Mucosa of rectum (tissue), 2 donors: ENCODE data around the gene POLN.

ENCODE experiments used
- H3K27ac ChIP-seq, 2 donors: one replicate each; pipeline ENCODE4 v1.7.0; 2013; ENCODE audit warnings: inconsistent platforms in 2 of 2, low read depth in 2 of 2, low read length in 2 of 2
- H3K27me3 ChIP-seq, 2 donors: one replicate each; pipeline ENCODE4 v1.7.0; 2013; ENCODE audit warnings: low read length in 2 of 2; ENCODE audit not compliant: control insufficient read depth in 2 of 2, insufficient read depth in 2 of 2
- H3K36me3 ChIP-seq, 2 donors: one replicate each; pipeline ENCODE4 v1.7.0; 2013; ENCODE audit warnings: low read length in 2 of 2; ENCODE audit not compliant: control insufficient read depth in 2 of 2, insufficient read depth in 2 of 2
- H3K4me1 ChIP-seq, 2 donors: one replicate each; pipeline ENCODE4 v1.7.0; 2013; ENCODE audit warnings: low read length in 2 of 2, mild to moderate bottlenecking in 1 of 2; ENCODE audit not compliant: control insufficient read depth in 2 of 2, insufficient read depth in 2 of 2
- H3K4me3 ChIP-seq, 2 donors: one replicate each; pipeline ENCODE4 v1.7.0; 2013; ENCODE audit warnings: low read length in 2 of 2
- H3K9ac ChIP-seq, 2 donors: one replicate each; pipeline ENCODE4 v1.7.0; 2013; ENCODE audit warnings: low read length in 2 of 2, low read depth in 1 of 2, mild to moderate bottlenecking in 1 of 2
- H3K9me3 ChIP-seq, 2 donors: one replicate each; pipeline ENCODE4 v1.7.0; 2013; ENCODE audit warnings: low read length in 2 of 2; ENCODE audit not compliant: control insufficient read depth in 2 of 2
- donor health status: healthy.
- donor health status: Normal muscosa, but diverticular disease.

Gene POLN

GRCh38 chr4:2058264-2059045 is 183.5 kb downstream of the POLN start:
- Histone ChIP-seq H3K9me3 (no peaks in the 10 kb centered on the region), H3K27me3 (peaks cover 16 to 35% of the 10 kb centered on the region in 2 donors), H3K4me1 (no peaks in the 10 kb centered on the region), H3K9ac (no peak overlapping the region), H3K27ac (no peak overlapping the region), H3K36me3 (no peaks in the 10 kb centered on the region), H3K4me3 (no peak overlapping the region)

- Histone ChIP-seq H3K9me3 (no peaks in the 10 kb centered on the region), H3K27me3 (peaks cover 16 to 35% of the 10 kb centered on the region in 2 donors), H3K9ac (no peak overlapping the region), H3K4me3 (no peak overlapping the region), H3K27ac (no peak overlapping the region), H3K4me1 (no peaks in the 10 kb centered on the region), H3K36me3 (no peaks in the 10 kb centered on the region)
These were observed 184.4 kb downstream of the POLN start for GRCh38 chr4:2057382-2058065.

- Histone ChIP-seq H3K4me3 (no peak overlapping the region), H3K27ac (no peak overlapping the region), H3K9ac (no peak overlapping the region), H3K4me1 (no peaks in the 10 kb centered on the region), H3K36me3 (no peaks in the 10 kb centered on the region), H3K9me3 (no peaks in the 10 kb centered on the region), H3K27me3 (peaks cover 12 to 33% of the 10 kb centered on the region in 2 donors)
These were observed 187.7 kb downstream of the POLN start for GRCh38 chr4:2054217-2054616.

GRCh38 chr4:2051086-2051485 is 190.8 kb downstream of the POLN start:
- Histone ChIP-seq H3K9ac (no peak overlapping the region), H3K27ac (no peak overlapping the region), H3K36me3 (no peaks in the 10 kb centered on the region), H3K27me3 (peaks cover 14 to 22% of the 10 kb centered on the region in 2 donors), H3K9me3 (no peaks in the 10 kb centered on the region), H3K4me3 (no peak overlapping the region), H3K4me1 (no peaks in the 10 kb centered on the region)

- H3K4me1 ChIP-seq = no peaks in the 10 kb centered on the region
- H3K4me3 ChIP-seq = no peak overlapping the region
- H3K27ac ChIP-seq = no peak overlapping the region
- no peaks in the 10 kb centered on the region for H3K9me3 ChIP-seq
- H3K36me3 ChIP-seq = no peaks in the 10 kb centered on the region
- H3K9ac ChIP-seq = no peak overlapping the region
- H3K27me3 ChIP-seq = peaks cover 14 to 28% of the 10 kb centered on the region in 2 donors
These were observed 192.1 kb downstream of the POLN start for GRCh38 chr4:2049811-2050210.

GRCh38 chr4:2049381-2049780 is 192.5 kb downstream of the POLN start:
- Histone ChIP-seq H3K36me3 (no peaks in the 10 kb centered on the region), H3K4me3 (no peak overlapping the region), H3K9me3 (no peaks in the 10 kb centered on the region), H3K27ac (no peak overlapping the region), H3K4me1 (no peaks in the 10 kb centered on the region), H3K9ac (no peak overlapping the region), H3K27me3 (peaks cover 14 to 28% of the 10 kb centered on the region in 2 donors)

GRCh38 chr4:2048831-2049230 is 193.1 kb downstream of the POLN start:
- H3K27me3 ChIP-seq = peaks cover 11 to 24% of the 10 kb centered on the region in 2 donors
- no peak overlapping the region for H3K9ac ChIP-seq
- no peaks in the 10 kb centered on the region for H3K9me3 ChIP-seq
- no peak overlapping the region for H3K4me3 ChIP-seq
- no peaks in the 10 kb centered on the region for H3K36me3 ChIP-seq
- H3K27ac ChIP-seq = no peak overlapping the region
- H3K4me1 ChIP-seq = no peaks in the 10 kb centered on the region

- H3K27ac ChIP-seq = no peak overlapping the region
- no peak overlapping the region for H3K9ac ChIP-seq
- no peaks in the 10 kb centered on the region for H3K9me3 ChIP-seq
- H3K4me1 ChIP-seq = no peaks in the 10 kb centered on the region
- no peaks in the 10 kb centered on the region for H3K36me3 ChIP-seq
- H3K4me3 ChIP-seq = no peak overlapping the region
- H3K27me3 ChIP-seq = peaks cover 11 to 24% of the 10 kb centered on the region in 2 donors
These were observed 193.9 kb downstream of the POLN start for GRCh38 chr4:2047781-2048581.

- H3K4me1 ChIP-seq = no peaks in the 10 kb centered on the region
- H3K36me3 ChIP-seq = no peaks in the 10 kb centered on the region
- no peak overlapping the region for H3K4me3 ChIP-seq
- H3K27ac ChIP-seq = no peak overlapping the region
- H3K9ac ChIP-seq = no peak overlapping the region
- peaks cover 11 to 19% of the 10 kb centered on the region in 2 donors for H3K27me3 ChIP-seq
- H3K9me3 ChIP-seq = no peaks in the 10 kb centered on the region
These were observed 194.8 kb downstream of the POLN start for GRCh38 chr4:2047031-2047660.
